HepG2 (cell line): ENCODE measurements around the gene MAP3K20. TPM values are rescaled to one million over a fixed set of nuclear protein-coding genes. Genes with fewer than 3 reads are reported as not detected.

Experiments
- AFF4 ChIP-seq: sonication (generic); formaldehyde crosslinking; IDR thresholded peaks from 2 replicates; pipeline ENCODE4 v1.4.0; 2020; ENCODE audit warnings: missing genetic modification reagents
- CC2D1A ChIP-seq: sonication (generic); formaldehyde crosslinking; IDR thresholded peaks from 2 replicates; pipeline ENCODE4 v1.8.1; 2023; ENCODE audit warnings: mild to moderate bottlenecking, missing genetic modification reagents
- E2F5 ChIP-seq: sonication (generic); formaldehyde crosslinking; conservative IDR thresholded peaks from 2 replicates; pipeline ENCODE4 v1.4.0; 2020; ENCODE audit warnings: missing genetic modification reagents
- GTF2F1 ChIP-seq: fragments of 150-350 bp; IDR thresholded peaks from 2 replicates; pipeline ENCODE4 v1.6.1; 2014; ENCODE audit warnings: low read length
- HDAC6 ChIP-seq: fragments of 200-600 bp; sonication (generic); IDR thresholded peaks from 2 replicates; pipeline ENCODE4 v1.7.0; 2017; ENCODE audit warnings: mild to moderate bottlenecking, antibody characterized with exemption, low read length, low read depth
- JUNB ChIP-seq: sonication (generic); formaldehyde crosslinking; IDR thresholded peaks from 2 replicates; pipeline ENCODE4 v1.8.0; 2022; ENCODE audit warnings: missing genetic modification reagents, mild to moderate bottlenecking, borderline replicate concordance
- JUND ChIP-seq: sonication (generic); formaldehyde crosslinking; IDR thresholded peaks from 2 replicates; pipeline ENCODE4 v1.8.0; 2022; ENCODE audit warnings: mild to moderate bottlenecking, missing genetic modification reagents
- KLF16 ChIP-seq, 2 experiments: sonication (generic) in 1 of 2; formaldehyde crosslinking in 1 of 2; IDR thresholded peaks; 2 replicates each; pipeline versions ENCODE4 v1.6.1 to v1.8.0; 2016 to 2023; ENCODE audit warnings: missing genetic modification reagents in 2 of 2, missing compliant biosample characterization in 1 of 2
- KLF6 ChIP-seq: IDR thresholded peaks from 2 replicates; pipeline ENCODE4 v1.8.0; 2016; ENCODE audit warnings: missing biosample characterization, missing genetic modification reagents
- MED1 ChIP-seq: sonication (generic); formaldehyde crosslinking; IDR thresholded peaks from 2 replicates; pipeline ENCODE4 v1.4.0; 2020; ENCODE audit warnings: missing genetic modification reagents
- ONECUT2 ChIP-seq: sonication (generic); formaldehyde crosslinking; IDR thresholded peaks from 2 replicates; pipeline ENCODE4 v1.4.0; 2020; ENCODE audit warnings: missing genetic modification reagents
- PHF8 ChIP-seq: sonication (generic); formaldehyde crosslinking; IDR thresholded peaks from 2 replicates; pipeline ENCODE4 v1.5.0; 2020; ENCODE audit warnings: missing genetic modification reagents
- POLR2G ChIP-seq: fragments of 200-400 bp; formaldehyde crosslinking; IDR thresholded peaks from 2 replicates; pipeline ENCODE4 v1.6.1; 2018; ENCODE audit warnings: mild to moderate bottlenecking, low read depth, low read length, moderate library complexity
- RARA ChIP-seq: IDR thresholded peaks from 2 replicates; pipeline ENCODE4 v1.6.1; 2016; ENCODE audit warnings: missing genetic modification reagents, missing compliant biosample characterization
- RFX1 ChIP-seq: fragments of 450-650 bp; IDR thresholded peaks from 2 replicates; pipeline ENCODE4 v1.6.1; 2017
- TMF1 ChIP-seq: sonication (generic); formaldehyde crosslinking; IDR thresholded peaks from 2 replicates; pipeline ENCODE4 v1.8.1; 2022; ENCODE audit warnings: low read depth, missing genetic modification reagents
- ZBTB10 ChIP-seq: sonication (generic); formaldehyde crosslinking; IDR thresholded peaks from 2 replicates; pipeline ENCODE4 v1.4.0; 2020; ENCODE audit warnings: missing genetic modification reagents, borderline replicate concordance
- ZBTB2 ChIP-seq: sonication (generic); formaldehyde crosslinking; IDR thresholded peaks from 2 replicates; pipeline ENCODE4 v1.8.0; 2022; ENCODE audit warnings: low read depth, missing genetic modification reagents
- ZKSCAN1 ChIP-seq: fragments of 150-350 bp; IDR thresholded peaks from 2 replicates; pipeline ENCODE4 v1.6.1; 2014; ENCODE audit warnings: low read length
- ZNF331 ChIP-seq: sonication (generic); formaldehyde crosslinking; IDR thresholded peaks from 2 replicates; pipeline ENCODE4 v1.4.0; 2020; ENCODE audit warnings: missing genetic modification reagents
- ZNF546 ChIP-seq: sonication (generic); formaldehyde crosslinking; conservative IDR thresholded peaks from 2 replicates; pipeline ENCODE4 v1.8.1; 2023; ENCODE audit warnings: mild to moderate bottlenecking, missing genetic modification reagents
- ZNF550 ChIP-seq: sonication (generic); formaldehyde crosslinking; IDR thresholded peaks from 2 replicates; pipeline ENCODE4 v1.4.0; 2020; ENCODE audit warnings: mild to moderate bottlenecking, missing genetic modification reagents, borderline replicate concordance
- ZNF713 ChIP-seq: sonication (generic); formaldehyde crosslinking; IDR thresholded peaks from 2 replicates; pipeline ENCODE4 v1.4.0; 2020; ENCODE audit warnings: mild to moderate bottlenecking, missing genetic modification reagents
- polyA plus RNA-seq, 8 experiments: library from polyadenylated mRNA; depleted of rRNA in 3 of 8; stranded (reverse) in 7 of 8; unstranded in 1 of 8; fragments of >200 nt; fragmentation: Illumina TruSeq in 4 of 8; extraction: Trizol in 4 of 8; gene quantifications; 2 replicates each; pipeline versions ENCODE4 v1.2.1 to v1.2.3, GENCODE V29; 2011 to 2016; ENCODE audit warnings: low read depth in 4 of 8, missing spikeins in 1 of 8, mixed read lengths in 1 of 8; ENCODE audit not compliant: insufficient read depth in 1 of 8
- total RNA-seq, 5 experiments: library from RNA; depleted of rRNA; stranded (reverse); fragments of >200 nt; fragmentation: Illumina TruSeq; extraction: Trizol; gene quantifications; 2 replicates each; pipeline ENCODE4 v1.2.3, GENCODE V29; 2016; ENCODE audit warnings: low read depth in 1 of 5

Gene MAP3K20
- total and polyA plus RNA-seq, 2 of the 13 experiments (the other 11 are each of a cell fraction or from before 2014, with no cell fraction given): 5.2 to 13.5 TPM

GRCh38 chr2:173048897-173049661 is 26.6 kb upstream of the MAP3K20 start (continued):
- TF ChIP-seq JUNB (CRISPR knock-in tag) (peak; percentile 87), HDAC6 (no peak), JUND (CRISPR knock-in tag) (peak; percentile 86), CC2D1A (no peak), ZNF550 (no peak), MED1 (CRISPR knock-in tag) (peak; percentile 52; the same call in 1 of the 2 replicates), POLR2G (no peak), ZBTB2 (CRISPR knock-in tag) (no peak), ZNF331 (CRISPR knock-in tag) (0 out of 2 replicates have a peak, but pooled peaks have one; percentile 30), ZNF546 (CRISPR knock-in tag) (no peak), GTF2F1 (no peak), PHF8 (CRISPR knock-in tag) (no peak), ZNF713 (no peak), RARA (0 out of 2 replicates have a peak, but pooled peaks have one; percentile 38), AFF4 (no peak), ONECUT2 (CRISPR knock-in tag) (no peak), E2F5 (CRISPR knock-in tag) (no peak), KLF16 (CRISPR knock-in tag; IDR thresholded peaks at IDR 0.05) (peak in 1 of 2 experiments; percentile 40; a peak in 1 of 4 replicates), KLF6 (CRISPR knock-in tag) (peak; percentile 50; the same call in 1 of the 2 replicates), TMF1 (CRISPR knock-in tag) (no peak), RFX1 (no peak), ZBTB10 (CRISPR knock-in tag) (no peak), ZKSCAN1 (no peak)
